ENCODE measurements around the gene UQCRFS1.
"Not testable (repeated sequence)": the region's sequence is repeated elsewhere in the genome, so short reads cannot be mapped to it uniquely, and the experiment has no call there.

The UQCRFS1 gene

GRCh38 chr19:29214411-29214810 lies 1.5 kb upstream of the UQCRFS1 start:
- no peak for DNase-seq (ENCODE audit: low spot score)

DNA sequence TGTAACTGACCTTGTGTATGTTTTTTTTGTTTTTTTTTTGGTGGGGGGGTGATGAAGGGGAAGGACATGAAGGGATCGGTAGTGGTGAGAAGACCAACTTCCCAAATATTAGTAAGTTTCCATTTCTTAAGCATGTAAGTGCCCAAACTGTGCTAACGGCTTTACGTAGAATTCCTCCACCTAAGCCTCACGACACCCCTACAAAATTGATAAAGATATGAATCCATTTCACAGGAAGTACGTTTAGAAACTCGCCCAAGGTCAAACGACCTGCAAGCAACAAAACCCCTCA lies 649 bp downstream of the UQCRFS1 start:
- DNase-seq (ENCODE audit: low spot score) = no peak

- DNase-seq (ENCODE audit: low spot score) = peak; percentile 24
Measured at GRCh38 chr19:29211562-29212355, 1.2 kb downstream of the UQCRFS1 start.

DNA sequence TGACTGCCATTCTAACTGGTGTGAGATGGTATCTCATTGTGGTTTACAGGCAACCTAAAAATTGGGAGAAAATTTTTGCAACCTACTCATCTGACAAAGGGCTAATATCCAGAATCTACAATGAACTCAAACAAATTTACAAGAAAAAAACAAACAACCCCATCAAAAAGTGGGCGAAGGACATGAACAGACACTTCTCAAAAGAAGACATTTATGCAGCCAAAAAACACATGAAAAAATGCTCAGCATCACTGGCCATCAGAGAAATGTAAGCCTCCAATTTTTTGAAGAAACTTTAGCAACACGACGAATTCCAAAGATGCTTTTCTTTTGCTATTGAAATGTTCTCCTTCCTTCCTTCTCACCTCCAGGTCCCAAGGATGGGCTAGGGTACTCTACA lies 1.9 kb downstream of the UQCRFS1 start:
- not testable (repeated sequence) for DNase-seq (ENCODE audit: low spot score)

DNA sequence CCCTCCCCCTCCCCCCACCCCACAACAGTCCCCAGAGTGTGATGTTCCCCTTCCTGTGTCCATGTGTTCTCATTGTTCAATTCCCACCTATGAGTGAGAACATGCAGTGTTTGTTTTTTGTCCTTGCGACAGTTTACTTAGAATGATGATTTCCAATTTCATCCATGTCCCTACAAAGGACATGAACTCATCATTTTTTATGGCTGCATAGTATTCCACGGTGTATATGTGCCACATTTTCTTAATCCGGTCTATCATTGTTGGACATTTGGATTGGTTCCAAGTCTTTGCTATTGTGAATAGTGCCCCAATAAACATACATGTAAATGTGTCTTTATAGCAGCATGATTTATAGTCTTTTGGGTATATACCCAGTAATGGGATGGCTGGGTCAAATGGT lies 2.4 kb downstream of the UQCRFS1 start:
- not testable (repeated sequence) for DNase-seq (ENCODE audit: low spot score)

DNA sequence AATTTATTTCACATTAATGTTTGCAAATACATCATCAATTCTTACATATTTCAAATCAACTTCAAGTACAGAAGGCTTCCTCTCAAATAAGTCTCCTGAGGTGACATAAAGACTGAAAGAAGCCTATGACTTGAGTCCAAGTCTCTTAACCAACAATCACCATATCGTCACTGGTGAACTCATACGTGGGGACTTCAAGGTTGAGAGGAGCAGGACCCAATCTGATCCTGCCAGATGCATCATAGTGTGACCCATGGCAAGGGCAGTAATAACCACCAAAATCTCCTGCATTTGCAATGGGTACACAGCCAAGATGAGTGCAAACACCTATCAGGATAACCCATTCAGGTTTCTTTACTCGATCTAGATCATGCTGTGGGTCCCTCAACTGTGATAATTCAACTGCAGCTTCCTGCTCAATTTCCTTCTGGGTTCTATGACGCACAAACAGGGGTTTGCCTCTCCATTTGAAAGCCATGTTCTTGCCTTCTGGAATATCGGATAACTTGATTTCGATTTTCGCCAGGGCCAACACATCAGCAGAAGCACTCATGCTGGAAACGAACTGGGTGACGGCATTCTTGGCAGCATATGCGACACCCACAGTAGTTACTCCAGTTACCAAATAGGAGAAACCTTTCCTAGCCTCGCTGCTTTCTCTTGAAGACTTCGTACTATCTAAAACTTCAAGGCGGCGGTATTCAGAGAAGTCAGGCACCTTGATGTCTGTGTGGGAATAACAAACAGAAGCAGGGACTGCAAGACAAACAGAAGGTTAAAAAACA lies 5.4 kb downstream of the UQCRFS1 start:
- DNase-seq (ENCODE audit: low spot score) = not testable (repeated sequence)

- DNase-seq (ENCODE audit: low spot score) = no peak
Measured at GRCh38 chr19:29206453-29206852, 6.5 kb downstream of the UQCRFS1 start.

DNA sequence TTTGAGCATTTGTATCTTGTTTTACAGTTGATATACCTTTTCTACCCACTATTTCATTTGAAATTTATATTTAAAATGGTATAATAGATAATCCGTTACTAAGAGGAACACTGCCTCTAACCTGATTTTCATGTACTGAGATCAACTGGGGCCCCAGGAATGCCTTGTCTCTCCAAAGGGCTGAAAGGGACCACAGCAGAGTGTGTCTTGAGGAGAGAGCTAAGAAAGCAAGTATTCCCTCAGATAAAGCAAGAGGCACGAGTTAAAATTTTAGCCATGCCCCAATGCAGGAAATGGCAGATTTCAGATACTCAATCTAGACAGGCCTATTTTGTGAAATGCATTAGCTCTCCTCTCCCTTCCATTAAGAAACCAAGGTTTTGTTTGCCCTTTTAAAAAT lies 10.7 kb downstream of the UQCRFS1 start:
- no peak for DNase-seq (ENCODE audit: low spot score)

DNA sequence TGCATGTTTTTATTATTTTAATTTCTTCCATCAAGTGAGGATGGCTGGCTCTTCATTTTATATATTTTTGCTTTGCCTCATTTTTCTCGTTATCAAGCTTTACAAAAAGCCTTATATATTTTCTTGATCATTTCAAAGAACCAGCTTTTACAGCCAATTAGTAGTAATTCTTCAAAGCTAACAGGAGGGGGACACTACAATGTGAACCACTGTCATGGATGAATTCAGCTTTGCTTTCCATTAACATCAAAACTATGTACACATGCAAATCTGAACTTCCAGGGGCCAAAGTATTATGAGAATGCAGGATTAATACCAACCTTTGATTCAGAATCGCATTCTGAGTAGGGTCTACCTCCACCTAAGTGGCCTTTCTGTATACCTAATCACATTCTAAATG lies 11.1 kb downstream of the UQCRFS1 start:
- DNase-seq (ENCODE audit: low spot score) = no peak

GRCh38 chr19:29194658-29195057 lies 18.3 kb downstream of the UQCRFS1 start:
- DNase-seq (ENCODE audit: low spot score) = no peak

DNA sequence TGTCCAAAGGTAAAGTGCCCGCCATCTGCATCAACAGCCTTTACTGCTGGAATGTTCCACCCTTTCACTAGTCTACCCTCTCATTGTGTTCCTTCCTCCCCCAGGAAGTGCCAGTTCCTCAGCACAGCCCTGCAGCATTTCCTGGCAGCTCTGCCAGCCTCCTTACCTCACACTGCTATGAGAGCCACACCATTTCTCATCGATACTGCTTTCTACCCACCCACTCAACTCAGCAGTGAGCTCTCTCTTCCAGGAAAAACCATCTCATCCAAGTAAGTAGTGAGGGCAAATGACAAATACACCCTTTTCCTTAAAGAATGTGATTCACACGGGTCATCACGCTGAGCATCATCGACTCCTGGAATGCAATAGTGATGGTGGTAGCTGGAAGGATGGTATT lies 19.8 kb downstream of the UQCRFS1 start:
- DNase-seq (ENCODE audit: low spot score) = no peak

DNA sequence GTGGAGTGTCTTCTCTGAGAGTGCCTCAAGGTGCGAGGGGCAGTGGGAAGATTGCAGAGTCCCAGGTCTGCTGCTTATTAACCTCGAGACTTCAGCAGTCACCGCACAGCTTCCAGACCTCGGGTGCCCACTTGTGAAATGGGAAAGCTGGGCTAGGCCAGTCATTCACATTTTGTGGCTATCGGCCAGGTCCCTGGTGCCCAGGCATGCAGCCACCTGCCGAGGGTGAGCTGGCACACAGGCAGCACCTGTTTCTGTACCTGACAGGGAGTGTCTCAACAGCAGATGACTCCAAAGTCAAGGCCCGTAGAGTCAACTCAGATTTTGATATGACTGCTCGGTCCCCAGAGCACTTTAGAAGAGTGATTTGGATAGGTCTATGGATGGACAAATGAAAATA lies 21.9 kb downstream of the UQCRFS1 start:
- no peak for DNase-seq (ENCODE audit: low spot score)

- DNase-seq (ENCODE audit: low spot score) = no peak
Measured at GRCh38 chr19:29189033-29189360, 24.0 kb downstream of the UQCRFS1 start.

GRCh38 chr19:29188289-29189032 lies 24.5 kb downstream of the UQCRFS1 start:
- no peak for DNase-seq (ENCODE audit: low spot score)

- DNase-seq (ENCODE audit: low spot score) = no peak
Measured at GRCh38 chr19:29187676-29188075, 25.3 kb downstream of the UQCRFS1 start.

DNA sequence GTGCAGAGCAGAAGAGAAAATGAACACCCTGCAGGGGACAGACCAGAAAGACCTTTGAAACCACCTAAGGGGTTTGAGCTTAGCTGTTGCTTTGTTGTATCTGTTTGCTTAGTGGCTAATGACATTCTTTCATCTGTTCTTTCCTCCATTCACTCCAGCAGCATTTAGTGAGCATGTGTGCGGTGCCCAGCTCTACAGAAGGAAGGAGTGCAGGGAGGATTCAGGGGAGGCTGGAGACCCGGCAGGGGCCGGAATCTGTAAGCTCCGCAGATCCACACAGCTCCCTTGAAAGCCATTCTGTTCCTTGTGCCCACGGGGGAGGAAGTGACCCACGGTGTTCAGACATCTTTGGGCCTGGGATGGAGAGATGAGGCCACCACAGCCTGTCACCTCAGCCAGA lies 27.5 kb downstream of the UQCRFS1 start:
- no peak for DNase-seq (ENCODE audit: low spot score)

DNA sequence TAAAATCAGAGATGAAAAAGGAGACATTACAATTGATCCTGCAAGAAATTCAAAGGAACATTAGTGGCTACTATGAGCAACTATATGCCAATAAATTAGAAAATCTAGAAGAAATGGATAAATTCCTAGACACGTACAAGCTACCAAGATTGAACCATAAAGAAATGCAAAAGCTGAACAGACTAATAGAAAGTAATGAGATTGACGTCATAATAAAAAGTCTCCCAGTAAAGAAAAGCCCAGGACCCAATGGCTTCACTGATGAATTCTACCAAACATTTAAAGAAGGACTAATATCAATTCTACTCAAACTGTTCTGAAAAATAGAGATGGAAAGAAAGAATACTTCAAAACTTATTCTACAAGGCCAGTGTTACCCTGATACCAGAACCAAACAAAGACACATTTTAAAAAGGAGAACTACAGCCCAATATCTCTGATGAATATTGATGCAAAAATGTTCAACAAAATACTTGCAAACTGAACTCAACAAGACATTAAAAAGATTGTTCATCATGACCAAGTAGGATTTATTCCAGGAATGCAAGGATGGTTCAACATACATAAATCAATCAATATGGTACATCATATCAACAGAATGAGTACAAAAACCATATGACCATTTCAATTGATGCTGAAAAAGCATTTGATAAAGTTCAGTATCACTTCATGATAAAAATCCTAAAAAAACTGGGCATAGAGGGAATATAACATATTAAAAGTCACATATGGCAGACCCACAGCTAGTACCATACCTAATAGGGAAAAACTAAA lies 35.8 kb downstream of the UQCRFS1 start:
- no peak for DNase-seq (ENCODE audit: low spot score)

GRCh38 chr19:29173896-29174295 lies 39.1 kb downstream of the UQCRFS1 start:
- DNase-seq (ENCODE audit: low spot score) = no peak

DNA sequence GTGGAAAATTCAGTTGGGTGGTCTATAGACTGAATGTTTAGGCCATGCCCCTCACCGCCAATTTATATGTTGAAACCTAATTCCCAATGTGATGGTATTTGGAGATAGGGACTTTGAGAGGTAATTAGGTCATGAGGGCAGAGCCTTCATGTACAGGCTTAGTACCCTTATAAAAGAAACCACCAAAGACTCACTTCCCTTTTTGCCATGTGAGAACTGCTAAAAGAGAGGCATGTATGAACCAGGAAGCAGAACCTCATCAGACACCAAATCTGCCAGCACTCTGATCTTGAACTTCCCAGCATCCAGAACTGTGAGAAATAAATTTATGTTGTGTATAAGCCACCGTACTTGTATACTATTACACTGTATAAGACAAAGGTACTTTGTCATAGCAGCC lies 40.6 kb downstream of the UQCRFS1 start:
- DNase-seq (ENCODE audit: low spot score) = no peak

DNA sequence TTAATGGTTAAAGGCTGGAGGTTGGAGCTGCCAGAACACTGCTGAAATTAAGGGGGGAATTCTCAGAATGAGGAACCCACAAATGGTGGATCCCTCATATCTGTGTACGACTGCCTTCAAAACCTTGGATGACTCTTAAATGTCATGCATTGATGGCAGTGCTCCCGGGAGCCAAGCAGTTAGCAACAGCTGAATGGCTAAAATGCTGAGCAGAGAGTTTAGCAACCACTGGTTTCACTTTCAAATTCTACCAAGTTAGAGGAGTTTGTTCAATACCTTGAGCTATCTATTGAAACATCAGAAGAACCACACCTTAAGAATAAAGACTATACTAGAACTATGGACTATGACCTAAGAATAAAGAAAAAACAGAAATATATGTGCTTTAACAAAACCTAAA lies 41.4 kb downstream of the UQCRFS1 start:
- no peak for DNase-seq (ENCODE audit: low spot score)

- no peak for DNase-seq (ENCODE audit: low spot score)
Measured at GRCh38 chr19:29170554-29170953, 42.4 kb downstream of the UQCRFS1 start.

DNA sequence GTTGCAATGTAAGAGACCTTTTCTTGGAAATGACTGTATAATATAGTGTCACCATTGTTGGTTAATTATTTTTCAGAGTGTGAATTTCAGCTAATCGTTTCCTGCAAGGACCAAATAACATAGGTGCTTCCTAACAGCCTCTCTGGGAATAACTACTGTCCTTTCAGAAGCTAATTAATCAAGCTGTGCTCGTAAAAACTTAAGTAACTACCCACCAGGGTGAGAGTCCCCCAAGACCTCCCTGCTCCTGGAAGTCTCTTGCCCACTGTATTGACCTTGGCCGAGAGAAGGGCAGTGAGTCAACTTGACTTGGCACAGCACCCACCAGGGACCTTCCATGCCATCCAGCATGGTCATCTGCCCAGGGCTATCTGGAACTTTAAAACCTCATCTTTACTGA lies 50.3 kb downstream of the UQCRFS1 start:
- DNase-seq (ENCODE audit: low spot score) = no peak

Data from AG20443 (cell line).